GM21576 (cell line): ENCODE results near the gene ACACB.

Experiments
- ATAC-seq: cut with Tn5 transposase; IDR thresholded peaks from one replicate; pipeline ENCODE4 v1.9.1; 2021; ENCODE audit warnings: mild to moderate bottlenecking, moderate library complexity; ENCODE audit not compliant: unreplicated experiment

ACACB gene

DNA sequence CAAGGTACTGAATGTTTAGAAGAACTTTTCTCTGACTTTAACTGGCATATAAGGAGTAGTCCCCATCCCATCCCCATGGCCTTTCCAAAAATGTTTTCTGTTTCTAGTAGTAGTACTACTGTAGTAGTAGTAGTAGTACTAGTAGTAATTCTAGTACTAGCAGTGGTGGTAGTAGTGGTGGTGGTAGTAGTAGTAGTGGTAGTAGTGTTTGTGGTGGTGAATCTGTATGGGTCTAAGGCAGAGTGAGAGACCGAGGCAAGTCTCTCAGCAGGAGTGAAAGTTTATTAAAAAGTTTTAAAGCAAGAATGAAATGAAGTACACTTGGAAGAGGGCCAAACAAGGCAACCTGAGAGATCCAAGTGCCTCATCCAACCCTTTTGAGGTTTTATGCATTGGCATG is 134.1 kb downstream of the ACACB start:
- no peak for ATAC-seq

DNA sequence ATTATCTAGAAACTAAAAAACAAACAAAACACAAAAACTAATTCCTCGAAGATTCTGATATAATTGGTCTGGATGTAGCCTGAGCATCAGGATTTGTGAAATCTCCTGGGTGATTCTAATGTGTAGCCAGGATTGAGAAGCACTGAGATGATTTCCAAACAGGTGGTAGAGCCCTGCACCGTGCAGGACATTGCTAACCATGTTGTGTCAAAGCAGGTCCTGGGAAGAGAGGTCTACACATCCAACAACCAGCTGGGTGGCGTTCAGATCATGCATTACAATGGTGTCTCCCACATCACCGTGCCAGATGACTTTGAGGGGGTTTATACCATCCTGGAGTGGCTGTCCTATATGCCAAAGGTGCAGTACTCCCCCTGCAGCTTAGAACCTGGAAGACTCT is 136.4 kb downstream of the ACACB start:
- ATAC-seq = no peak

DNA sequence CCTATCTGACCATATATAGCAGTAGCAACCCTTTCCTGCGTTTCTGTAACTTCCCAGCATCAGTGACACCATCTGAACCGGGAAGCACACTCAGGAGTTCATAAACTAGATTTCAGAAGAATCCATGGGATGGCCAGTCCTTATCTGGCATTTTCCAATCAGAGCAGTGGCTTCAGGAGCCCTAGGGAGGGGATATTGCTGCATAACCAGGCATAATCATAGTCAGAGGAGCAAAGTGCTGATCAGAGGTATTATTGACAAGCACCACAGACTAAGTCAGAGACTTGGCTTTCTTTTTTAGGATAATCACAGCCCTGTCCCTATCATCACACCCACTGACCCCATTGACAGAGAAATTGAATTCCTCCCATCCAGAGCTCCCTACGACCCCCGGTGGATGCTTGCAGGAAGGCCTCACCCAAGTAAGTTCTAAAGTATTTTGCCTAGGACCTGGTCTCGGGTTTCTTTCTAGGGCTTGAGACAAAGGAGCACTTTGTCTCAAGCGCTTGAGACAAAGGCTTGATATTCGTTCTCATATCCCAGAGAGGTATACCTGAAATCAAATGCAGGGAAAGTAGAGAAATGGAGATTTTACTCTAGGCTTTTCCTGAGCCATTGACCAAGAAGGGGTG is 137.6 kb downstream of the ACACB start:
- ATAC-seq = no peak

DNA sequence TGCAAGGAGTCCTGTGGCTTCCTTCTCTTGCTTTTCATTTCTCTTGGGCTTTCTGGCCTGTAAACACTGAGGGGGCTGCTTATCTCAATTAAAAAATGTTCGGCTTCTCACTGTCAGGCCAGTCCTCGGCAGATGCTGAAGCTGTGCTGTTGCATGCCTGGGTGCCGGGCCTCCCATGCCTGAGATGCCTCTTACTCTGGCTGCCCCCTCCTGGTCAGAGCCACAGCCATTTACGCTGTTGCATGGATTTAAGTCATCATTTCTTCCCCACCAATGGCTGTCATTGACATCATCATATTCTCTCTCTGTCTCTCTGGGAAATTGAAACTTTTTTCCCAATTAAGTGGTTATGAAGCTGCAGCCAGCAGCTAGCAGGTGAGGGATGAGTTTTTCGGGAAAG is 139.0 kb downstream of the ACACB start:
- ATAC-seq = no peak

DNA sequence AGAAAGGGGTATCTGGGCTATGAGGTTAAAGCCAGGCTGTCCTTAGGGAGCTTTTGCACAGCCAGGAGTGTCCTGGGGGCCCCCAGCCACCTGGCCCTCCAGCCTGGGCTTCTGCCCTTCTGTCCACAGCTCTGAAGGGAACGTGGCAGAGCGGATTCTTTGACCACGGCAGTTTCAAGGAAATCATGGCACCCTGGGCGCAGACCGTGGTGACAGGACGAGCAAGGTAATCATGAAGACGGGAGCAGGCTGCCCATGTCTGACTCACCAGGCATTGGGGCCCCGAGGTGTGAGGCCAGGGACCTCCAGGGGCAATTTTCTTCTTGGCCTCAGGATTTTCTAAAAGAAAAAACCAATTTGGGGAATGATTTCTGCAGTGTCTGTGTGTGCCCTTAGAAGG is 139.6 kb downstream of the ACACB start:
- no peak for ATAC-seq

DNA sequence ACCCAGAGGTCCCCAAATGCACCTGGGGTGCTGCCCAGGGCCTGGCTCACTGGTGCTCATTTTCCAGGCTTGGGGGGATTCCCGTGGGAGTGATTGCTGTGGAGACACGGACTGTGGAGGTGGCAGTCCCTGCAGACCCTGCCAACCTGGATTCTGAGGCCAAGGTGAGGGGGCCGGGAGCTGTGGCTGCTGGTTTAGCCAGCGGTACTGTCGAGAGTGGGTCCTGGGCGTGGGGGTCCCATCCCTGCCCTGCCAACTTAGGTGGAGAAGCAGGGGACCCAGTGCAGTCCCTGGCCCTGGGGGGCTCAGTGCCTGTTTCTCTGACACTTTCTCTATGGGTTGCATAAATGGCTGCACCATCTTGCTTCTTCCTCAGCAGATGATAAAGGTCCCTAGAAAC is 141.8 kb downstream of the ACACB start:
- no peak for ATAC-seq

DNA sequence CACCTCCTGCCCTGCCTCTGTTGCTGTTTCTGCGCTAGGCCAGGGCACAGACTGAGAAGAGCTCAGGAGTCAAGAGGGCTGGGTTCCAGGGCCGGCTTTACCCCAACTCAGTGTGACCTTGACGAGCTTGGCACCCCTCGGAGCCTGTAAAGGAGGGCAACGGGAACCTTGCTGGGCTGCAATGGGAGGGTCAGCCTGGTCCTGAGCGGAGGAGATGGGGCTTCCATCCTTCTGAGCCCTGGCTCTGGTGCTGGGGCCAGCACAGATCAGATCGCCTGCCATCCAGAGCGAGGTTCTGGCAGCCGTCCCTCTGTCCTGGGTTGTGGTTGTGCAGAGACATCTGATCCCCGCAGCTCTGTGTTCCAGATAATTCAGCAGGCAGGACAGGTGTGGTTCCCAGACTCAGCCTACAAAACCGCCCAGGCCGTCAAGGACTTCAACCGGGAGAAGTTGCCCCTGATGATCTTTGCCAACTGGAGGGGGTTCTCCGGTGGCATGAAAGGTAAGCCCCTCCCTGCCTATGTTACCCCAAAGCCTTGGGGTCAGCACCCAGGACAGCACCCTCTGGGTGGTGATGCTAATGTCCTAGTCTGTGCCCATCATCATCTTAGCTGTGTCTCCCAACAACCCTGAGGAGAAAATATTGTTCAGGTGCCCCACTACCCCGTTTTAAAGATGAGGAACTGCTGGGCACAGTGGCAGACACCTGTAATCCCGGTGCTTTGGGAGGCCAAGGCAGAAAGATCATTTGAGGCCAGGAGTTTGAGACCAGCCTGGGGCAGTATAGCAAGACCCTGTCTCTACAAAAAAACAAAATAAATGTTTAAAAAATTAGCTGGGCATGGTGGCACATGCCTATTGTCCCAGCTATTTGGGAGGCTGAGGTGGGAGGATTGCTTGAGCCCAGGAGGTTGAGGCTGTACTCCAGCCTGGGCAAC is 142.5 kb downstream of the ACACB start:
- no peak for ATAC-seq

DNA sequence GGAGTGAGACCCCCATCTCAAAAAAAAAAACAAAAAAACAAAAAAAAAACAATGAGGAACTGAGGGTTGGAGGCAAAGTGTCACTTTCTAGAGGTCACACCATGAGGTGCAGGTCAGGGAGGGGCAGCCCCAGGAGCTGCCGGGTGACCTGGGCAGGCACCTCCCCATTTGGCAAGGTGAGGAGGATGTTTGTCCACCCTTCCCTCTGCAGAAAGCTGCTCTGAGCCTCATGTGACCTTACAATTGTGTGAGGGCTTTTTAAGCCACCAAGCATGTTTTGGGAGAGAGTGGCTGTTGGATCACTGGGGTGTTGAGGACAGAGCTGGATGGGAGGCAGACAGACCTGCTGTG is 143.1 kb downstream of the ACACB start:
- ATAC-seq = no peak

DNA sequence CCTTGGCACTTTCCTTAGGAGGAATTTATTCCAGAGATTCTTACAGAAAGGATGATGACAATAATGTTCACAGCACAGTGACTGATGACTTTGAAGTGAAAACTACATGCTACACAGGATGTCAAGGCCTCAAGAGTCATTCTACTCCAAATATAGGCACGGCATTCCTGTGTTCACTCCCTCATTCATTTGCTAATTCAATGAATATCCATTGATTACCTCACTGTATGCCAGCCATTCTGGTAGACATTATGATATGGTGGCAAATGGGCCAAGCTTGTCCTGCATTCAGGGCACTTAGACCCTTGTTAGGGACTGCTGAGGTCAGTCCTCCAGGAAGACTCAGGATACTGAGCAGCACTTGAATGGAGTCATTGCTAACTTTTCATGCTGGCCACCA is 144.7 kb downstream of the ACACB start:
- no peak for ATAC-seq

DNA sequence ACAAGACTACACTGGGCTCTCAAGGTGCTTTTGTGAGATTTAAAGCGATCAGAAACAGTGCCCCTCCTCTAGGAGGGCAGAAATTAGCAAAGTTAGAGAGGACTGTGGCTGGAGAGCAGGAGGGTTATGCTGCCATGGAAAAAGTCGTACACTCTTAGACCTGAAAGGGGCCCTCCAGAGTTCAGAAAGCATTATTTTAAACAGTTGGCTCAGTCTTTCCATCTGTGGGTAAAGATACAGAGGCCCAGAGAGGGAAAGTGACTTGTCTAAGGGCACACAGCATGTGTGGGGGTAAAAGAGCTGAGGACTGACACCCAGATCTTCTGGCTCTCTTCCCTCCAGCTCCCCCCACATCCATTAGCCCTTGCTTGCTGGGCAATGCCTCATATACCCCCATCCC is 145.6 kb downstream of the ACACB start:
- no peak for ATAC-seq

DNA sequence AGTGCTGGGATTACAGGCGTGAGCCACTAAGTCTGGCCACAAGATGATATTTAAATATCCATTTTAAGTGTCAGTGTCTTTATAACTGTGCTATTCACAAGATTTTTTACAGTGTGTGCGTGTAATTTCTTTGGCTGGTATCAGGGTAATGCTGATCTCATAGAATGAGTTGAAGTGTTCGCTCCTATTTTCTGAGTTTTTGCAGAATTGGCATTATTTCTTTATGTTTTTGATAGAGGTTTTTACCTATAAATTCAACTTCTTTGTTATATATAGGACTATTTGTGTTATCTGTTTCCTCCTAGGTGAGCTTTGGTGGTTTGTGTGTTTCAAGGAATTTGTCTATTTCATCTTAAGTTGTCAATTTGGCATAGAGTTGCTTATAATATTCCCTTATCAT is 147.1 kb downstream of the ACACB start:
- no peak for ATAC-seq

DNA sequence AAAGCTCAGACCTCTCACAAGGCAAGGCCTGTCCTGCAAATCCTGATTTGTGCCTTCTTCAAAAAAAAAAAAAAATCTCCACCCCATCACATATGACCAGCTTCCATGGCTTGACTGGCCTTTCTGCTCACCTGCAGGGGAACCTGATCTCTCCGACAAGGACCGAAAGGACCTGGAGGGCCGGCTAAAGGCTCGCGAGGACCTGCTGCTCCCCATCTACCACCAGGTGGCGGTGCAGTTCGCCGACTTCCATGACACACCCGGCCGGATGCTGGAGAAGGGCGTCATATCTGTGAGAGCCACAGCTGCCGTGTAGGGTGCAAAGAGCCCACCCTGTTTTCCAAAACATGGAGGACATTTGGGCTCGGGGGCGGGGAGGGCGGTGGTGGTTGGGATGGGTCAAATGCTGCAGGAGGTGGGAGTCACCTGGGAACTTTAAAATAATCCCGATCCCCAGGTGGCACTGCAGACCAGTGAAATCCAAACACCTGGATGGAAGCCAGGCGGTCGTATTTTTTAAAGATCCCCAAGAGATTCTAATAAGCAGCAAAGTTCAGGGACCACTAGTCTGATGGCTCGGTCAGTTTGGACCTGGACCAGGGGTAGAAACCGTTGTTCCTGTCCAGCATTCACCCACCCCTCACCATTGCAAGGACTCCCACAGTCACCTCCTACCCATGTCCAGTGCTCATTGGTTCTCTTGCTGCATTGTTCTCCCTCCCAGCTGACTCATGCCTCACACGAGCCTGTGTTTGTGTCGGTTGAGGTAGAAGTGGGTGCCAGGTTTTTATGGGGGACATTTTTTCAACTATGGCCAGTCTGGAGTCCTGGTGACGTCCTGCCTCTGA is 147.9 kb downstream of the ACACB start:
- ATAC-seq = no peak

DNA sequence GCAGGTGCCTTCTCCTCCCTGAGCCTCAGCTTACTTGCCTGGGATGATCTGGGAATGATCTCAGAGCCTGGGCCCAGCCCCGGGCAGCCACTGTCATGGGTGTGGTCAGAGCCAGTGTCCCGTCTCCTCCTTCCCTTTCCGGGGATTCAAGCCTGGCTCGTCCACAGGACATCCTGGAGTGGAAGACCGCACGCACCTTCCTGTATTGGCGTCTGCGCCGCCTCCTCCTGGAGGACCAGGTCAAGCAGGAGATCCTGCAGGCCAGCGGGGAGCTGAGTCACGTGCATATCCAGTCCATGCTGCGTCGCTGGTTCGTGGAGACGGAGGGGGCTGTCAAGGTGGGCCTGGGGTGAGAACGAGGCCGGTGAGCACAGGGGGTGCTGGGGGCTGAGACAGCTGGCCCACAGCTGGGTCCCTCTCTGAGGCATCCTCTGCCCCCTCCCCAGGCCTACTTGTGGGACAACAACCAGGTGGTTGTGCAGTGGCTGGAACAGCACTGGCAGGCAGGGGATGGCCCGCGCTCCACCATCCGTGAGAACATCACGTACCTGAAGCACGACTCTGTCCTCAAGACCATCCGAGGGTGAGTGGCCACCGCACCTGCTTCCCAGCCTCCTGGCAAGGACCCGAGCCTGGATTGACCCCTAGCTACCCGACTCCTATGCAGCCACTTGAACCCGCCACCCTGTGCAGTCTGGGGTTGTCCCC is 148.7 kb downstream of the ACACB start:
- no peak for ATAC-seq

DNA sequence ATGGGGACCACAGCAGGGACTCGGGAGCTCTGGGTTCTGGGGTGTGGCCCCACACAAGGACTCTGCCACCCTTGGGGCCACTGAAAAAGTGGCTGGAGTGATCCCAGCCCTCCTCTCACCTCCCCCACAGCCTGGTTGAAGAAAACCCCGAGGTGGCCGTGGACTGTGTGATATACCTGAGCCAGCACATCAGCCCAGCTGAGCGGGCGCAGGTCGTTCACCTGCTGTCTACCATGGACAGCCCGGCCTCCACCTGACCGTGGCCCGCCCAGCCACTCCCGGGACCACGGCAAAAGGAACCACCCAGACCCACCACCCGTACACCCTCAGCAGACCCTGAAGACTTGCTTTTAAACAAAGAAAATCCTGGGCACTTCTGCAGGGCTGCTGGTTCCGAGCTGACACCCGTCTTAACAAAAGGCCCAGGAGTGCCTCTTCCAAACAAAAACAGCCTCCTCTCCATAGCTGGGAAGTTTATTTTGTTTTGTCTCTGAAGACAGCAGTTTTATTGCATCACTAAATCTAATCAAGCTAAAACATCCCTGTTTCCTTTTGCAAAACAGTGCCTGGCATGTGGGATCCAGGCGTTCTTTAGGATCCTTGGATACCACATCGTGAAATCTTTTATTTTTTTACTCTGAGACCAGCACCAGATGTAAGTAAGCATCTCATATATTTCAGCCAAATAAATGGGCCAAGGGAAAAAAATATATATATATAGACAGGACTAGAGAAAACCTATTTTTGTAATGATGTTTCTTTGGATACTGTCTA is 149.9 kb downstream of the ACACB start:
- ATAC-seq = no peak

DNA sequence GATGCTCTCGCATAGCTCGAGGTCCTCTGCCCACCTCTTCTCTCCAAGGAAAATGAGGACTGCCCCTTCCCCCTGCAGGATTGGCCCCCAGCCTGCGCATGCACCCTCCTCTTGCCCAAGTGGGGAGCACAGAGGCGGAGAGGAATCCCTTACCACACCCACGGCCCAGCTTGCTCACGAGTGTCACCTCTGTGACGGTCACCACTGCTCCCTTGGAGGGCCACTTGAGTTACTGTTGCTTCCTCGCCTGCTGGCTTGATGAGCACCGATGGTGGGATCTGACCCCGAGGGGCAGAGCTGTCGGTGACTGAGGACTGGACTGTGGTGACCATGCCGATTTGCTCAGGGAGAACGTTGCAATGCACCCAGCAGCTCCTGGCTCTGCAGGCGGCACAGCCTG is 151.0 kb downstream of the ACACB start:
- no peak for ATAC-seq

DNA sequence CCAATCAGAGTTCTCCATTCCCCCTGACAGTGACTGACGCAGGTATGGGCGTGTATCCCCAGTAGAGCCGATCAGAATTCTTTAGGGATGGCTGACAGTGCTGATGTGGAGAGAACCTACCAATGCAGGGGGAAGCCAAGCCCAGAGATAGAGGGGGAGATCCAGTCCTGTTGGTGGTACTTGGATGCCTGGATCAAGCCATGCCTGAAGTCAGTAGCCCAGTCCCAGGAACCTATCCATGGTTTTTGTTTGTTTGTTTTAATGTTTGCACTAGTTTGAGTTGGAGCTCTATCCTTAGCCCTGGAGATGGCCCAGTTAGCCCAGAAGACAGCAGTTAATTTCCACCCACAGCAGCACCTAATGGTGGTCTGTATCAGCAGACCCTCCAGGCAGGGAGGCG is 152.5 kb downstream of the ACACB start:
- no peak for ATAC-seq

DNA sequence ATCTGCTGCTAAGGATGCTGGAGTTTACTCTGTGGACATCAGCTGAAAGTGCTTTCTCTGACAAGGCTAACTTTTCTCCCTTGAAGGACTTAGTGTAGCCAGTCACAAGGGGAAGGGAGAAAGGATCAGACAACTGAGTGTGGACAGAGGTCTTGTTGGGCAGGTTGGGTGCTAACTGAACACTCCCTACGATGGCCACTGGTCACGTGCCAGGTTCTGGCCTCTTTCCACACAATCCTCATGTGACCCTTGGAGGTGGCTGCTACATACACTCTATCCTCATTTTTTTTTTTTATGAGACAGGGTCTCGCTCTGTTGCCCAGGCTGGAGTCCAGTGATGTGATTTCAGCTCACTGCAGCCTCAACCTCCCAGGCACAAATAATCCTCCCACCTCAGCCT is 153.0 kb downstream of the ACACB start:
- no peak for ATAC-seq

DNA sequence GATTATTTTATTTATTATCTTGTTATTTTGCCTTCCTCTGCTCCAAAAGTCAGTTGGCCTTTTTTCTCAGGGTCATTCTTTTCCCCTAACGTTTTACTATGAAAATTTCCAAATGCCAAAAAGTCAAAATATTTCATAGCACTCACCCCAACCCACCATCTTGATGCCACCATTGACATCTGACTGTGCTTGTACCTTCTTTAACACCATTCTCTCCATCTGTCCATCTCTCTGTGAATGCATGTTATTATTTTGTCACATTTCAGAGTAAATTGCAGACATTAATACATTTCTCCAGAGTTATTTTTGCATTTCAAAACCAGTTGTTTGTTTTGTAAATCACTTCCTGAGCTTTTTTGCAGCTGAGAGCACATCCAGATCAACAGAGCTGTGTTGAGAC is 154.1 kb downstream of the ACACB start:
- ATAC-seq = no peak

DNA sequence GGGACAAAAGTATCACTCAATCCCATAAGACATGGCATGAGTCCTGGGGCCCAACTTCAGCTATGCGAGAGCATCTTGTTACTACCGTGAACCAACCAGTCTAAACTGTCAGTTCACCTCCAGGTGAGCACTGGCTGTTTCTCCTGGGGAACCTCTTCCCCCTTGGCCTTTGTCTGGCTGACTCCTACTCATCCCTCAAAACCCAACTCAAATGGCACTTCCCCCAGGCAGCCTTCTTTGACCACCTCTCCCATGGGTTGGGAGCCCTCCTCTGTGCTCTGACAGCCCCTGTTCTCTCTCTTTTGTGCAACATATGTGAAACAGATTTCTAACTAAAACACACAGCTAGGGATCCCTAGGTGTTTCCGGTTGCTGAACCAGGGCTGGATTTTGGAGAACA is 155.0 kb downstream of the ACACB start:
- ATAC-seq = no peak

DNA sequence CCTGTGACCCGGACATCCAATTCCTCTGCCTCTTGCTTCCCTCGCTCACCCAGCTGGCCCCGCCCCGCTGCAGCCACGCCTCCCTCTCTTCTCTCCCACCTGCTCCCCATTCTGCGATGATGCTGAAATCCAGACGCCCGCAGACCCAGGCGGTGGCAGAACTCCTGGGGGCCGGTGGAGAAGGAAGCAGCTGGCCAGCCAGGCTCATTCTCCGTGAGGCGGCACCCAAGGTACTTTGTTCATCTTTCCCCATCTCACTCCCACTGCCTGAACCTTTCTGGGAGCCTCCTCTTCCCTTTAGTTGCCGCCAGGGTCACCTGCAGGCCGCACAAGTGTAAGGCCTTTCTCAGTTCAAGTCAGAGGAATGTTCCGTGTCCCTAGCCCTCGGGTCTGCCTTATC is 157.0 kb downstream of the ACACB start:
- no peak for ATAC-seq
